ENCODE results near the gene LOXL3.

The LOXL3 gene

GRCh38 chr2:74526649-74527230 lies 27.0 kb downstream of the LOXL3 start:
- no peak for DNase-seq

DNA sequence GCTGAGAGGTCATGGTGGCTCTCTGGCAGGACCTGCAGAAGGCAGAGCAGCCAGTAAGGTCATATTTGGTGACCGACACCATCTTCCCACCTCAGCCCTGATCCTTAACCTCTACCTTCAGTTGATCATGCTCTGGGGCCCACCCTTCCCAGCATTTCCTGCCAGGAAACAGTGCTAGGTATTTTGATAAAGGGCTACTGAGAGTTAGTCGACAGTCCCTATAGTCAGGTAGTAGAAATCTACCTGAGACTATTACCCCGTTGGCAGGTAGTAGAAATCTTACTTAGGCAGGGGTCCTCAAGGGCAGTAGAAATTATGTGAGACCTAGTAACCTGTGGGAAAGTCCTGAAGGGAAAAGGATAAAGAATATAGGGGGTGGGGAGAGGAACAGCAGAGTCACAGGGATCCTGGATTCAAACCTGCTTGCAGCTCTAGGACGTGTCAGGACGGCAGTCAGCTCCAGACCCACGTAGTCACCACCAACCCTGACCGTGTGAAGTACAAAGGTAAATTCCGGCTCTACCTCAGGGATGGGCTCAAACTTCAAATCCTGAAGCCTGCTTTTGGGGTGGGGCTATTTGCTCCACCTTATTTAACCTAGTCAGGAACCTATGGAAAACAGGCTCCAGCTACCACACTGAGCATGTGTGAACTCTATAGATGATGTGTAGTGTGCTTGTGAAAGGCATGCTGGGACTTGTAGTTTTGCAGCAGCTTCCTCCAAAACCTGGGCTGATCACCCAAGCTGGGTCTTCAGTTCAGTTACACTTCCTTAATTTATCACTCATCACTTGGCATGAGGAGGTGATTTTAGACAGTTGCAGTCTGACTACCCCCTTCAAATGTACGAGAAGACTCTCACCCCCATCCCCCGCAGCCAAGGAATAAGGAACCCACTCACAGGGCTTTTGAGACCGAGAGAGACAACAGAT lies 27.8 kb downstream of the LOXL3 start, which contains the start of gene DQX1:
Gene DQX1 (minus strand): TSS at position 515 of the 932 bp plus-strand sequence. CDS start 502 bp downstream, at position 13.
- DNase-seq, result no peak

DNA sequence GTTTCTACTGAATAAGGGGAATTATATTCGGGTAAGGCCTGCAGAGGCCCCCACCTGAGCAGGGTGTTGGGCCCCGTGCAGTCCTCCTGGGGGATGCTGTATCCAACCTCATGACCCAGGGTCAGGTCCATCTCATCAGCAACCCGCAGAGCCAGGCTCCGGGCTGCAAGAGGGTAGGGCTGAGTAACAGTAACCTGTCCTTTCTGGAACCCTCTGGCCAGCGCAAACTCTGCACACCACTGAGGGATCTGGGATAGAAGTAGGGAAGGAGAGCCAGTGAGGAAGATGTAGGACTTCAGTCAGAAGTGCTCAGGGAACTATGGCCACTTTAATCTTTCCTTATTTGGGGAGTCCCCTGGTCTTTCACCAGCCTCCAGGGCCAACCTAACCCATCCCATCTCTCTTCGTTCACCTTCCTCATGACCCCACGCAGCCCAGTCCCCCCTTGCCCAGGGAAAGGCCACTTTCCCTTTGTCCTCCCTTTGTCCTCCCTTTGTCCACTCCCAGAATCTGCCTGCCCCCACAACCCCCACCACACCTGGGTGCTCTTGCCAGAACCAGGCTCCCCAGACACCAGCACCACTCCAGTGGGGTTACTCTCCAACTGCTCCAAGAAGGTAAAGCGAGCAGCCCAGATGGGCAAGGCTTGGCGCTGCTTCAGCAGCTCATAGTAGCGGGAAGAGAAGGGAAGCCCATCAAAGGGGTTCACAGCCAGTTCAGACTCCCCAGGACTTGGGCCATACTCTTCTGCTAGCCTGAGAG lies 28.6 kb downstream of the LOXL3 start:
- DNase-seq, result no peak

DNA sequence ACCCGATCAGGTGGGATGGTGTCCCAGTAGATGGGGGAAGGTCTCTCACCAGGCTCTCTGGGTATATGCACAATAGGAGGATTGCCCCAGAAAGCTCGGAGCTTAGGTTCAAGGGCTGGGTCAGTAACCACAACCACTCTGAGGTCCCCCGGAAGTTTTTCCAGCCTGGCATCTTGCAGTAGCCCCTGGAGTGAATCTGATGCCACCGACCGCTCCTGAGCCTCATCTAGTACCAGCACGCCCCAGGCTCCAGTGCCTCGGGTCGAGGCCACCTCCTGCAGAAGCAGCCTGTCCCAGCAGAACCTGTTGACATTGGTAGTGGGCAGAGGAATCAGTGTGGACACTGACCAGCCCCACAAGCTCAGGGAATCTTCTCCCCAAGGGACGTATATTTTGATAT lies 29.7 kb downstream of the LOXL3 start:
- DNase-seq, result no peak

DNA sequence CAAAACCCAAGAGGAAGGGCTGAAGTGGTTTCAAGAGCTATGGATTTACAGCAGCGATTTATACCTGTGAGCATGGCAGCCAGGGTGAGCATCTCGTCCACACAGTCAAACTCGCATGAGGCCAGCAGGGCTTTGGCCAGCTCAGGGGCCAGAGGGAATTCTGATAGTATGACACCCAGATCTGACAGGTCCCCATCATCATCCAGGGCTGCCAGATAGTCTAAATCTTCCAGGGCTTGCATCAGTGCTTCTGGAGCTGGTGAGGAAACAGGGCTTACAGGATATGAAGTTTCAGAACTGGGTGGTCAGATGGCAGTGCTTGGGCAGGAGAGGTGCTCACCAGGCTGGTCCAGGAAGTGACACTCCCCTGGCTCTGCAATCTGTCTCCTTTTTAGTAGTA lies 31.2 kb downstream of the LOXL3 start:
- DNase-seq, result no peak

DNA sequence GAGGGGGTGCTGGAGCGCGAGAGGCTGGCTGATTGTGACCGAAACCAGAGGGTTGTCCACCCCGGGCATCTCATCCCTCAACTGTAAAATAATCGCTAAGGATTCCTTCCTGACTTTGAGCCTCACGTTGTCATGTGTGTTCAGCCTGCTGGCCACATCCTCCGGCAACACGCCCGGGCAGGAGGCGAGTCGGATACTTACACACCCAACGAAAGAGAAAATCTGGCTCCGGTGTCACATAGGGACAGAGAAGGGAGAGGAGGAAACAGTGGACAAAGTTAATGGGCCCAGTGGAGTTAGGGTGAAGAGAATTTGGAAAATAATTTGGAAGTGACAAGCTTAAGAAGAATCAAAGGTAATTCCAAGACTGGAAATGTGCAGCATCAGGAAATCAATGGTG lies 37.1 kb downstream of the LOXL3 start:
- DNase-seq, result no peak

DNA sequence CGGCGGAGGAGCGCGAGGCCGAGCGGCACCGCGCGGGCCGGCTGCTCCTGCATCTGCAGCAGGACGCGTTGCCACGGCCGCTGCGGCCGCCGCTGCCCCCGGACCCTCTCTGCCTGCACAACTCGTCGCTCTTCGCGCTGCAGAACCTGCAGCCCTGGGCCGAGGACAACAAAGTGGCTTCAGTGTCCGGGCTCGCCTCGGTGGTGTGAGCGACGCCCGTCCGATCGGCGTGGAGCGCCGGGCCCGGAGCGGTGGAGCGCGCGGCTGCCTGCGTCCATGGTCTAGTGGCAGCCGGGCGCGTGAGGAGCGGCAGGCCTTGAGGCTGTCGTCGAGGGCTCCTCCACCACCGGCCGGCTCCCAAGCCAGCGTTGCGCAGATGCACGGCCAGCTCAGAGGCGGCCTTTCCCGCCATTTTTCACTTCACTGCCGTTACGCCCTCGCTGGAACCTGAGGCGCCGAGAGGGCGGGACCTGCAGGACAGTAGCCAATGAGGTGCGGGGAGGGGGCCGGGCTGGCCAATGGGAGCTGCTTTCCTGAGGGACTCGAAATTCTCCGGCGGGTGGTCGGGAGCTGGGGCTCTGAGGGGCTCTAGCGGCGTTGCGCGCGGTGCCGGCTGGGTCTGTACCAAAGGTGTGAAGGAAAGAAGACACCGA lies 37.6 kb downstream of the LOXL3 start:
- peak; percentile 24 for DNase-seq

DNA sequence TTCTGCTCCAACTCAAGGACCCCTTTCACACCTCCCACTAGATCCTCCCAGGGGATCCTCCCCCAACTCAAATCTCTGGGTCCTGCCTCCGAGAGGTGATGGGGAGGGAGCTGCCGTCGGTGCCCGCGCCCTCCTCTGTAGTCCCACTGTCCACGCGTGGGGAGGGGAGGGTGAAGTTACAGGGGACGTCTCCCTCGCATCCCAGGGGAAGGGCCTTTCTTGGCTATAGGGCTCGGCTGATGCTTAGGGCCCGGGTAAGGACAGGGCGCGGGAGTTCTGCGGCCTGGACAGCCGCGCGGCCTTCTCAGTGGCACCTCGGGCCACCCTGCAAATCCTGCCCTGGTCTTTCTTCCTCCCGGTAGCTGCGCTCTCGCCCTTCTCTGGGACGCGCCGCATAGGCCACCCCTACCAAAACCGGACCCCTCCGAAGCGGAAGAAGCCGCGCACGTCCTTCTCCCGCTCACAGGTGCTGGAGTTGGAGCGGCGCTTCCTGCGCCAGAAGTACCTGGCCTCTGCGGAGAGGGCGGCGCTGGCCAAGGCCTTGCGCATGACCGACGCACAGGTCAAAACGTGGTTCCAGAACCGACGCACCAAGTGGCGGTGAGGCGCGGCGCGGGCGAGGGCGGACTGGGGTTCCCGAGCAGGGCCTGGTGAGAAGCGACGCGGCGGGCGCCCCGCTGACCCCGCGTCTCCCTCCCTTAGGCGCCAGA lies 38.3 kb downstream of the LOXL3 start:
- no peak for DNase-seq

- no peak for DNase-seq
Measured at GRCh38 chr2:74514368-74515270, 39.1 kb downstream of the LOXL3 start, which contains the start of gene TLX2. Gene TLX2, plus strand, starts transcription at chr2:74514450. Its CDS starts 357 bp downstream, at chr2:74514807.

DNA sequence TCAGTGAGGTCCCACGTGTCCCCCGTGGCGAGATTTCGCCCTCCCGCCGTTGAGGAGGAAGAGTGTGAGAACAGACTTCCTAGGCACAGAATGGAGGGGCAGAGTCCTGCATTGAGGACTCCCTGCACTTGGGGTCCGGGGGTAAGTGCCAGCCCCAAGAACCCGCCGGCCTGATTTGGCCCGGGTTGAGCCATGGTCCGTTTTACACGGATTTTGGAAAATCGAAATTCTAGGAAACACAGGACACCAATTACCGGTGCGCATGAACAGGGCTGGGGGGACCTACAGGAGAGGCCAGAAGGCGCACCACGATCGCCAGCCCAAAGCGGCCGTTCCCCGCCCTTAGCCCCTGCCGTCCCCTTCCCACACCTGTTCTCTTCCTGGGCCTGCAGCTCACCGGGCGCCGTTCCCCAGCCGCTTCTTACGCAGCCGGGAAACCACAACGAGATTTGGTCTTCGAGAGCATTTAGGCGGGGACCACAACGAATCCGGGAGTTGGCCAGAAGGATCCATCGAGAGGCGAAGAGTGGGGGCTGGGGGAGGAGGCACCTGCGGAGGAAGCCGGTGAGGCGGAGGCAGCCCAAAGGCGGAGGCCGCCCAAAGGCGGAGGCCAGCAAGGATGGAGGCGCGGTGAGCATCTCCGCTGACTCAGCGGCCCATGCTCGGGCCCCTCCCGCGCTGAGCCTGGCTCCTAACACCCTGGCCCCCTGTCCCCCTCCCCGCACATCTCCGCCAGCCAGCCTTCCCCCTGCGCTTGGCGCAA lies 40.0 kb downstream of the LOXL3 start:
- DNase-seq, result no peak

DNA sequence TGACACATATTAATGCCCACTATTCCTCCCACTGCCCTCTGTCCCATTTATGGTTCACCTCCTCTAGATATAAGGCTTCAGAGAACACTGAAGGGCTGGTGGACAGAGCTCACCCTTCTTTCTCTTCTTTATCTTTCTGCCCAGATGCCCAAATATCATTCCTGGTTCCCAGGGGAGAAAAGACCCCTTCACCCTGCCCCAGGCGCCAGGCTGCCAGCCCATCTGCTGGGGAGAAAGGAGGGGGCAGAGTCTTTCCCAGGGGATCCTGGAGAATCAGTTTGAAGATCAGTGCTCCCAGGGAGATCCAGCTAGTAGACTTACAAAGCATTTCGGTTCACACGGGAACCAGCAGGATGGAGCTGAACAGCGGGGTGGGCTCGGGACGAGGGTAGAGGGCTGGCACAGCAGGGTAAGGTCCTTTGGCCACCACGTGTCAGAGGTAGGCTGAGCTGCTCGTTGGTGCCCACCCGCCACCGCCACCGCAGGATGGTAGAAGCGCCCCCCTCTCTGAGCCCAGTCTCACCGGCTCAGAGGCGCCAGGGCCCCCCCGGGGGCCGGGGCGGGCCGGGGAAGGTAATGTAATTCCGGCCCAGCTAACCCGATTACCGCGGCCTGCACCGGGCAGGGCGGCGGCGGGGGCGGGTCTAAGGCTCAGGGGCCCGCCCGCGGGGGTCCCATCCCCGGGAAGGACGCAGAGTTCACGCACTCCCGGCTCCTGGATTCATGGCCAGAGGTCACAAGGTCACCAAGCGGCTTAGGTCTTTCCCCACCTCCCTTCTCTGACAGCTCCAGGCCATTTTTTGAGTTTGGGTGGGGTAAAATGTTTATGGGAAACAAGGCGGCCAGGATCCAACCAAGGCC lies 40.8 kb downstream of the LOXL3 start:
- no peak for DNase-seq

DNA sequence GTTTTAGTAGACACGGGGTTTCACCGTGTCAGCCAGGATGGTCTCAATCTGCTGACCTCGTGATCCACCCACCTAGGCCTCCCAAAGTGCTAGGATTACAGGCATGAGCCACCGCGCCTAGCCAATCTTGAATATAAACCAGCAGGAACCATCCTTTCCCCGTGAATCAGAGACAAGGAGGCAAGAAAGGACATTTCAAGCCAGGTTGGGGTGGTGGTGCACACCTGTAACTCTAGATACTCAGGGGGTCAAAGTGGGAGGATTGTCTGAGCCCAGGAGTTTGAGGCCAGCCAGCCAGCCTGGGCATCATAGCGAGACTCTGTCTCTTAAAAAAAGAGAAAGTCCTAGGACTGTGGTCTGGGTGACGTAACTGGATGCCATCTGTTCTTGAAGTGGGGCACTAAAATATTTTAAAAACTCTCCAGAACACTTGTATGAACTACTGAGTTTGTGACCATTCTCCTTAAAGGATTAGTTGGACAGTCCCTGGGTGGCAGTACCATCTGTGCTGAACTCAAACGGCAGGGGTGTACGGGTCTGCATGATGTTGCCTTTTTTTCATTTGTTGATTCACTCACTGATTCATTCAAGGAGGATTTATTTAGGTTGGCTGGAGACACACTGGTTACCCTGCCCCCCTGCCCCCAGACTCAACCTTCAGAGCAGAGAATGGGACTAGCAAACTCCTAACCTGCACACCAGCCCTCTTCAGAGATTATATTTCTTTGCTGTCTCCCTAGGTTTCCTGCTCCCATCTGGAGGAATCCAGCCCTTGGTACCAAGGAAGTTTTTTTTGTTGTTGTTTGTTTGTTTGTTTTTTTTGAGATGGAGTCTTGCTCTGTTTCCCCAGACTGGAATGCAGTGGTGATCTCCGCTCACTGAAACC lies 42.4 kb downstream of the LOXL3 start:
- no peak for DNase-seq

DNA sequence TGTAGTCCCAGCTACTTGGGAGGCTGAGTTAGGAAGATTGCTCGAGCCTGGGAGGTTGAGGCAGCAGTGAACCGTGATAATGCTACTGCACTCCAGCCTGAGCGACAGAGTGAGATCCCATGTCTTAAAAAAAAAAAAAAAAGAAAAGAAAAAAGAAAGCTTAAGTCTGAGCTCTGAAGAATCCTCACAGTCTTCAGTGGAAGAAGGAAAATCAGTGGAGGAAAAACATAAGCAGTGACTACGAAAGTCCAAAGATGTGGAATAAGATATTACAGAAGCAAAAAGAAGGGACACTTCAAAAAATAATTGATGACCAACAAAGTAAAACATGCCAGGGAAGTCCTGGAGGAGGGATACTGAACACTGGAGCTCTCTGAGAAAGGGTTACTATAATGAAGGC lies 43.5 kb downstream of the LOXL3 start:
- DNase-seq, result no peak

- peak; percentile 34 for DNase-seq
Measured at GRCh38 chr2:74507926-74508520, 45.7 kb downstream of the LOXL3 start.

- DNase-seq, result peak; percentile 96
Measured at GRCh38 chr2:74507145-74507925, 46.4 kb downstream of the LOXL3 start, which contains the start of gene PCGF1. Gene PCGF1, minus strand, starts transcription at chr2:74507695. Its CDS starts 27 bp downstream, at chr2:74507668.

GRCh38 chr2:74505448-74506246 lies 48.1 kb downstream of the LOXL3 start:
- DNase-seq, result no peak
